Calu3 (cell line): ENCODE results near the gene TMEM178B. TPM values are rescaled to one million over a fixed set of nuclear protein-coding genes. Genes with fewer than 3 reads are reported as not detected.

ENCODE experiments used
- BruUV-seq: library from RNA; stranded (reverse); fragments of 400-500 nt; replicated peaks from 2 replicates; lab custom pipeline; 2021; lab: Mats Ljungman, UMichigan
- CTCF ChIA-PET: fragments of 300-600 bp; sonication (Branson Sonifier 250); formaldehyde crosslinking; loops from one replicate; lab custom pipeline; 2022; ENCODE audit warnings: antibody characterized with exemption; lab: Charles Lee
- DNase-seq: peaks from one replicate; pipeline ENCODE4 v3.0.0; 2022
- H3K27ac Mint-ChIP-seq: one replicate; pipeline ENCODE4 v1.8.0; 2022; ENCODE audit warnings: mixed read lengths; ENCODE audit not compliant: unreplicated experiment
- H3K27me3 Mint-ChIP-seq: one replicate; pipeline ENCODE4 v1.8.0; 2022; ENCODE audit warnings: mixed read lengths; ENCODE audit not compliant: unreplicated experiment
- H3K36me3 Mint-ChIP-seq: one replicate; pipeline ENCODE4 v1.8.0; 2022; ENCODE audit warnings: mild to moderate bottlenecking, moderate library complexity, mixed read lengths; ENCODE audit not compliant: insufficient read depth, unreplicated experiment
- H3K4me1 Mint-ChIP-seq: one replicate; pipeline ENCODE4 v1.8.0; 2022; ENCODE audit warnings: mild to moderate bottlenecking, low read depth, mixed read lengths; ENCODE audit not compliant: unreplicated experiment
- H3K4me3 Mint-ChIP-seq: one replicate; pipeline ENCODE4 v1.8.0; 2022; ENCODE audit warnings: mild to moderate bottlenecking, low read depth, moderate library complexity, mixed read lengths; ENCODE audit not compliant: unreplicated experiment
- H3K9me3 Mint-ChIP-seq: one replicate; pipeline ENCODE4 v1.8.0; 2022; ENCODE audit warnings: low read depth, mixed read lengths; ENCODE audit not compliant: unreplicated experiment
- intact Hi-C: fragments of 100-400 bp; cut with micrococcal nuclease; formaldehyde crosslinking; loops from one replicate; pipeline ENCODE4 v1.10.0; 2022; ENCODE audit not compliant: unreplicated experiment
- total RNA-seq: library from RNA; stranded (reverse); gene quantifications from 2 replicates; pipeline ENCODE4 v1.2.3, GENCODE V29; 2022
- TF ChIP-seq, protein P1 (sequence below): fragments of 200-600 bp; IDR thresholded peaks from one replicate; pipeline ENCODE4 v1.8.0; 2022; ENCODE audit warnings: antibody characterized with exemption; ENCODE audit not compliant: unreplicated experiment

The TMEM178B gene
- total RNA-seq, 1 experiment from 2014 or later: 1.5 TPM

DNA sequence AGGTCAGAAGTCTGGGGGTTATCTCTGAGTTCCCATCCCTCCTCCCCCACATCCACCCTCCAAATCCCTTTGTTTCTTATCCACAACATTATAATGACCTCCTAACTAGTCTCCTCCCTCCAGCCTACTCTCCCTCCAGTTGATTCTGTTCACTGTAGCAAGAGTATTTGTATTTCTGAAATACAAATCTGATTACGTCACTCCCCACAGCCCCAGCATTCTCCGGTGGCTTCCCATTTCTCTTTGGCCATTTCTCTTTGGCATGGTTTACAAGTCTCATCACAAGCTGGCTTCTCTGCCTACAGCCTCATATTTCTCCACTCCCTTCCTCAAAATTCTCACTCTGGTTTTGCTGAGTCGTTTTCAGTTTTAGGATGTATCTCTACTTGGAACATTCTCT is 34.5 kb upstream of the TMEM178B start:
- no peaks in the 10 kb centered on the region for H3K4me1 Mint-ChIP-seq
- CTCF ChIA-PET: no interaction called here
- no peaks in the 10 kb centered on the region for H3K27me3 Mint-ChIP-seq
- intact Hi-C loops: no loop called here
- no peak for DNase-seq
- no peak overlapping the region for H3K4me3 Mint-ChIP-seq
- no peaks in the 10 kb centered on the region for H3K36me3 Mint-ChIP-seq
- no peak overlapping the region for H3K27ac Mint-ChIP-seq
- H3K9me3 Mint-ChIP-seq: peaks cover 3% of the 10 kb centered on the region
- TF ChIP-seq, protein P1, sequence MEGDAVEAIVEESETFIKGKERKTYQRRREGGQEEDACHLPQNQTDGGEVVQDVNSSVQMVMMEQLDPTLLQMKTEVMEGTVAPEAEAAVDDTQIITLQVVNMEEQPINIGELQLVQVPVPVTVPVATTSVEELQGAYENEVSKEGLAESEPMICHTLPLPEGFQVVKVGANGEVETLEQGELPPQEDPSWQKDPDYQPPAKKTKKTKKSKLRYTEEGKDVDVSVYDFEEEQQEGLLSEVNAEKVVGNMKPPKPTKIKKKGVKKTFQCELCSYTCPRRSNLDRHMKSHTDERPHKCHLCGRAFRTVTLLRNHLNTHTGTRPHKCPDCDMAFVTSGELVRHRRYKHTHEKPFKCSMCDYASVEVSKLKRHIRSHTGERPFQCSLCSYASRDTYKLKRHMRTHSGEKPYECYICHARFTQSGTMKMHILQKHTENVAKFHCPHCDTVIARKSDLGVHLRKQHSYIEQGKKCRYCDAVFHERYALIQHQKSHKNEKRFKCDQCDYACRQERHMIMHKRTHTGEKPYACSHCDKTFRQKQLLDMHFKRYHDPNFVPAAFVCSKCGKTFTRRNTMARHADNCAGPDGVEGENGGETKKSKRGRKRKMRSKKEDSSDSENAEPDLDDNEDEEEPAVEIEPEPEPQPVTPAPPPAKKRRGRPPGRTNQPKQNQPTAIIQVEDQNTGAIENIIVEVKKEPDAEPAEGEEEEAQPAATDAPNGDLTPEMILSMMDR: no peak
- no TSS peak for BruUV-seq

GRCh38 chr7:141042222-141043193 is 31.4 kb upstream of the TMEM178B start:
- H3K27ac Mint-ChIP-seq: no peak overlapping the region
- CTCF ChIA-PET: no interaction called here
- DNase-seq: no peak

DNA sequence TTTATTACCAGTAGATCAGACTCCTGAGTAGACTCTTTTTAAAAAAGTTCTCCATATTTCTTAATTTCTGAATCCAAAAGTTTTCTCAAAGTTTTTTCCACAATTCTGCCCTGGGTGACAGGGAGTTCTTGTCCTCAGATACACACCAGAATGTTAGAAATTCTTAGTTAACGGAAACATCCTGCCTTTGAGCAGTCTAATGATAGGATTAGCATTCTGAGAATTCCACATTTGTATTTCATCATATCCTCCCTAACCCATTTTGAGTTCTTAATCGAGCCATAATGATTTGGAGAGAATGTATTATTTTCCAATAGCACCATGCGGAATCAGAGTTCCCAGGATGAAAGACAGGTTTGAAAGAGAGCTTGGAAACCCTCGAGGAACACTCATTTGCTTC is 30.2 kb upstream of the TMEM178B start:
- CTCF ChIA-PET: interaction anchor here (0.5 to 0.6 kb wide), 2 partner anchors 18 to 85 kb away, joined by 3 to 5 read pairs; no protein-coding TSS in a partner anchor
- Mint-ChIP-seq H3K4me3 (no peak overlapping the region), H3K27me3 (no peaks in the 10 kb centered on the region), H3K4me1 (no peaks in the 10 kb centered on the region), H3K36me3 (no peaks in the 10 kb centered on the region), H3K9me3 (no peaks in the 10 kb centered on the region), H3K27ac (no peak overlapping the region)
- intact Hi-C loops: no loop called here
- BruUV-seq: no TSS peak
- TF ChIP-seq, protein P1: no peak
- DNase-seq: no peak

More at GRCh38 chr7:141042222-141043193, 31.4 kb upstream of the TMEM178B start:
- TF ChIP-seq, protein P1: no peak
- no peaks in the 10 kb centered on the region for H3K27me3 Mint-ChIP-seq
- H3K9me3 Mint-ChIP-seq: no peaks in the 10 kb centered on the region
- BruUV-seq: no TSS peak
- intact Hi-C loops: no loop called here
- H3K4me1 Mint-ChIP-seq: no peaks in the 10 kb centered on the region
- H3K36me3 Mint-ChIP-seq: no peaks in the 10 kb centered on the region
- no peak overlapping the region for H3K4me3 Mint-ChIP-seq

- intact Hi-C loops: no loop called here
- H3K27ac Mint-ChIP-seq: no peak overlapping the region
- H3K9me3 Mint-ChIP-seq: no peaks in the 10 kb centered on the region
- BruUV-seq: no TSS peak
- TF ChIP-seq, protein P1: no peak
- CTCF ChIA-PET: no interaction called here
- no peak overlapping the region for H3K4me3 Mint-ChIP-seq
- no peaks in the 10 kb centered on the region for H3K36me3 Mint-ChIP-seq
- H3K27me3 Mint-ChIP-seq: no peaks in the 10 kb centered on the region
- no peak for DNase-seq
- H3K4me1 Mint-ChIP-seq: no peaks in the 10 kb centered on the region
Measured at GRCh38 chr7:141045126-141045841, 28.6 kb upstream of the TMEM178B start.
